Smooth muscle cell (in vitro differentiated cells): Measurements from ENCODE around the gene MARK1. TPM values are rescaled to one million over a fixed set of nuclear protein-coding genes. Genes with fewer than 3 reads are reported as not detected.

Source experiments
- DNase-seq: peaks from one replicate; lab custom pipeline; 2025; ENCODE audit not compliant: unreplicated experiment; lab: John Stamatoyannopoulos, UW
- H2AFZ ChIP-seq: fragments of 200-600 bp; sonication (generic); 2 replicates; pipeline ENCODE4 v1.6.0; 2016; ENCODE audit warnings: antibody characterized with exemption, low read depth, mild to moderate bottlenecking
- H3F3A ChIP-seq: fragments of 200-600 bp; sonication (generic); 2 replicates; pipeline ENCODE4 v1.6.0; 2017; ENCODE audit warnings: antibody characterized with exemption, low read depth
- H3K27ac ChIP-seq: fragments of 200-600 bp; sonication (generic); 2 replicates; pipeline ENCODE4 v1.5.1; 2016; ENCODE audit warnings: low read depth, mild to moderate bottlenecking
- H3K27me3 ChIP-seq: fragments of 200-600 bp; sonication (generic); 2 replicates; pipeline ENCODE4 v1.6.1; 2016; ENCODE audit warnings: low read depth, mild to moderate bottlenecking
- H3K36me3 ChIP-seq: fragments of 200-600 bp; sonication (generic); 2 replicates; pipeline ENCODE4 v1.5.1; 2016; ENCODE audit warnings: low read depth
- H3K4me1 ChIP-seq: fragments of 200-600 bp; sonication (generic); 2 replicates; pipeline ENCODE4 v1.5.1; 2016; ENCODE audit warnings: low read depth
- H3K4me2 ChIP-seq: fragments of 200-600 bp; sonication (generic); 2 replicates; pipeline ENCODE4 v1.6.0; 2016; ENCODE audit warnings: mild to moderate bottlenecking
- H3K4me3 ChIP-seq: fragments of 200-600 bp; sonication (generic); 2 replicates; pipeline ENCODE4 v1.5.1; 2016; ENCODE audit warnings: mild to moderate bottlenecking
- H3K79me2 ChIP-seq: fragments of 200-600 bp; sonication (generic); 2 replicates; pipeline ENCODE4 v1.6.0; 2016; ENCODE audit warnings: low read depth, mild to moderate bottlenecking
- H3K9ac ChIP-seq: fragments of 200-600 bp; sonication (generic); 2 replicates; pipeline ENCODE4 v1.6.0; 2016; ENCODE audit warnings: low read depth
- H3K9me3 ChIP-seq: fragments of 200-600 bp; sonication (generic); replicated peaks from 2 replicates; pipeline ENCODE4 v1.5.1; 2016; ENCODE audit warnings: low read depth
- H4K20me1 ChIP-seq: fragments of 200-600 bp; sonication (generic); 2 replicates; pipeline ENCODE4 v1.6.0; 2016; ENCODE audit warnings: low read depth
- CTCF ChIP-seq: fragments of 200-600 bp; sonication (generic); IDR thresholded peaks from 2 replicates; pipeline ENCODE4 v1.5.1; 2017; ENCODE audit warnings: borderline replicate concordance, mild to moderate bottlenecking, antibody characterized with exemption; ENCODE audit not compliant: insufficient read depth, poor library complexity, severe bottlenecking
- WGBS: methylation state at CpG from one replicate; pipeline ENCODE4 v1.1.7; 2016; ENCODE audit warnings: low lambda C conversion rate; 5-methylcytosine and 5-hydroxymethylcytosine counted together
- polyA plus RNA-seq: library from polyadenylated mRNA; unstranded; fragments of >200 nt; fragmentation: Nextera tagmentation; extraction: Ambion mirVana; gene quantifications from 2 replicates; pipeline ENCODE4 v1.2.1, GENCODE V29; 2016
- total RNA-seq: library from RNA; depleted of rRNA; stranded (reverse); fragments of >200 nt; gene quantifications from 2 replicates; pipeline ENCODE4 v1.2.3, GENCODE V29; 2014

Gene MARK1
- total and polyA plus RNA-seq, 2 experiments from 2014 or later, result 4.4 to 5.5 TPM

DNA sequence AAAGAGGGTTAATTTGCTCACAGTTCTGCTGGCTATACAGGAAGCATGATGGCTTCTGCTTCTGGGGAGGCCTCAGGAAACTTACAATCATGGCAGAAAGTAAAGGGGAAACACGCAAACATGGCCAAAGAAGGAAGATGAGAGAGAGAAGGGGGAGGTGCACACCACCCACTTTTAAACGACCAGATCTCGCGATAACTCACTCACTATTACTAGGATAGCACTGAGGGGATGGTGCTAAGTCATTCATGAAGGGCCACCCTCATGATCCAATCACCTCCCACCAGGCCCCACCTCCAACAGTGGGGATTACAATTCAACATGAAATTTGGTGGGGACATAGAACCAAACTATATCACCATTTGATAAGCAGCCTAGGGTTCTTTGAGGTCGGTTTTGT lies 159.9 kb downstream of the MARK1 start:
- no peaks in the 10 kb centered on the region for H3F3A ChIP-seq
- no peak overlapping the region for H3K9ac ChIP-seq
- no peaks in the 10 kb centered on the region for H3K36me3 ChIP-seq
- H3K4me1 ChIP-seq, result no peaks in the 10 kb centered on the region
- no peak overlapping the region for H2AFZ ChIP-seq
- no peak for TF ChIP-seq CTCF
- DNase-seq, result no peak
- no peak overlapping the region for H3K27ac ChIP-seq
- H3K9me3 ChIP-seq, result no peaks in the 10 kb centered on the region
- WGBS, result 71% methylated on average over 5 of the region's 5 CpGs
- H4K20me1 ChIP-seq, result no peaks in the 10 kb centered on the region
- H3K79me2 ChIP-seq, result no peaks in the 10 kb centered on the region
- H3K27me3 ChIP-seq, result peaks cover 41% of the 10 kb centered on the region
- no peak overlapping the region for H3K4me2 ChIP-seq
- H3K4me3 ChIP-seq, result no peak overlapping the region

DNA sequence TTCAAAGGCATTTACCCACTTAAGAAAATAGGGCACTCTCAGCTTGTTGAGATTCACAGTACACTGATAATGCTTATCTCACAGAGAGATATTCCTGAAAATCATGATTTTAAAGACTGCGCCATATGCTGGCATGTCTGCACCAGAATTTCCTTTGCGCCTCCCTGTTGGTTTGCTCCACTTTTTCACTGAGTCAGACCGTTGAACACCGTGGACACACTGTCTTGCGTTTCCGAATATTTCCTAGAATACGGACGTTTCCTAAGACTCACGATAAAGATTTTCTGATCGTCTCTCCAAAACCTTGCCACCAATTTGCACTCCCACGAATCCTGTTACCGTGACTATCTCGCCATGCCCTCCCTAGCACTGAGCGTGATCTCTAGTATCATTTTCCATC lies 161.7 kb downstream of the MARK1 start:
- no peaks in the 10 kb centered on the region for H3K4me1 ChIP-seq
- WGBS, result 43% methylated on average over 14 of the region's 14 CpGs
- no peak for DNase-seq

DNA sequence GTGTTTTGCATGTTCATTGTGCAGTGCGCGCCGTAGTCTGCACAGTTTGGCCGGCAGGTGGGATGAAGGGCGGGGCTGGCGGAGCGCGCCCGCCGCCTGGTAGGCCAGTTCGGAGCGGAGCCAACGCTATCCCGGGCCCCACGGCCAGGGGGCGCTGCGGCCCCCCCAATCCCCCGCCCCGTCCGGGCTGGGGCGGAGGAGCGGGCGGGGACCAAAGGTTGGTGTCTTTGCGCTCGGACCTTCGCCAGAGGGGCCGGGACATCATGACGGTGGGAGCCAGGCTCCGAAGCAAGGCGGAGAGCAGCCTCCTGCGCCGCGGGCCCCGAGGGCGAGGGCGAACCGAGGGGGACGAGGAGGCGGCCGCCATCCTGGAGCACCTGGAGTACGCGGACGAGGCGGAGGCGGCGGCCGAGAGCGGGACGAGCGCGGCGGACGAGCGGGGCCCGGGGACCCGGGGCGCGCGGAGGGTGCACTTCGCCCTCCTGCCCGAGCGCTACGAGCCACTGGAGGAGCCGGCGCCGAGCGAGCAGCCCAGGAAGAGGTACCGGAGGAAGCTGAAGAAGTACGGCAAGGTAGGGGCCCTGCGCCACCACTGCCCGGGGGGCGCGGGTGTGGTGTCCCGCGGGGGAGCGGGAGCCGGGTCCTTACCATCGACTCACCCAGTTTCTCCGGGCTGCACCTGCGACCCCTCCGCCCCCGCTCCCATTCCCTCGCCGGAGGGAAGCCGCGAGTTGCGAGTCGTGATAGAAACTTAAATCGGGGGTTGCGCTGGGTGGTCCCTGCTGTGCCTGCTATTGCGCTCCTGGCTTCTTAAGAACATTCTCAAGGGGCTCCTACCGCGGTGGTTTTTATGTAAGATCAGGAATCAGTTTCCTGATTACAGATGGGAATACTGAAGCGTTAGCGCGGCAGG lies 162.5 kb downstream of the MARK1 start, which contains the start of gene C1orf115:
Gene C1orf115 (plus strand): TSS at position 224 of the 913 bp plus-strand sequence. CDS start 40 bp downstream, at position 264.
- Histone ChIP-seq H3K36me3 (no peaks in the 10 kb centered on the region), H2AFZ (peak within 1 kb of the TSS; percentile 84), H3K9ac (no peak within 1 kb of the TSS), H3K4me3 (peak within 1 kb of the TSS; percentile 62), H3K27ac (no peak within 1 kb of the TSS), H3K4me1 (no peaks in the 10 kb centered on the region), H3K27me3 (peaks cover 51% of the 10 kb centered on the region), H4K20me1 (no peaks in the 10 kb centered on the region), H3K79me2 (no peaks in the 10 kb centered on the region), H3K4me2 (peak within 1 kb of the TSS; percentile 87), H3K9me3 (no peaks in the 10 kb centered on the region), H3F3A (no peaks in the 10 kb centered on the region)
- WGBS, result 4% methylated on average over 49 of the region's 96 CpGs
- peak; percentile 98 for TF ChIP-seq CTCF
- DNase-seq, result peak; percentile 13

More for the DNA sequence above, 161.7 kb downstream of the MARK1 start:
- Histone ChIP-seq H3K79me2 (no peaks in the 10 kb centered on the region), H3F3A (no peaks in the 10 kb centered on the region), H3K27me3 (peaks cover 51% of the 10 kb centered on the region), H3K36me3 (no peaks in the 10 kb centered on the region), H3K9ac (no peak overlapping the region), H4K20me1 (no peaks in the 10 kb centered on the region), H2AFZ (no peak overlapping the region), H3K4me3 (peak overlapping the region; percentile 62), H3K4me2 (peak overlapping the region; percentile 87), H3K27ac (no peak overlapping the region), H3K9me3 (no peaks in the 10 kb centered on the region)
- no peak for TF ChIP-seq CTCF
